CMK (cell line): Measurements from ENCODE around the gene NEAT1.

Experiments
- DNase-seq: peaks from one replicate; pipeline ENCODE4 v3.0.0-alpha.2; 2010; ENCODE audit warnings: low read depth

The NEAT1 gene

GRCh38 chr11:65482306-65482850 lies 59.8 kb downstream of the NEAT1 start:
- DNase-seq, result no peak

- DNase-seq, result no peak
These were observed 63.3 kb downstream of the NEAT1 start for GRCh38 chr11:65485920-65486219.

- DNase-seq, result no peak
These were observed 64.2 kb downstream of the NEAT1 start for GRCh38 chr11:65486570-65487466.

GRCh38 chr11:65487467-65488272 lies 65.1 kb downstream of the NEAT1 start:
- DNase-seq, result no peak

- no peak for DNase-seq
These were observed 65.9 kb downstream of the NEAT1 start for GRCh38 chr11:65488273-65489034.

- DNase-seq, result no peak
These were observed 66.6 kb downstream of the NEAT1 start for GRCh38 chr11:65489035-65489705.

GRCh38 chr11:65489706-65490320 lies 67.2 kb downstream of the NEAT1 start:
- no peak for DNase-seq

- DNase-seq, result no peak
These were observed 68.5 kb downstream of the NEAT1 start for GRCh38 chr11:65491163-65491465.

GRCh38 chr11:65491614-65492386 lies 69.2 kb downstream of the NEAT1 start:
- DNase-seq, result no peak

GRCh38 chr11:65492387-65492636 lies 69.7 kb downstream of the NEAT1 start:
- no peak for DNase-seq

- DNase-seq, result no peak
These were observed 70.2 kb downstream of the NEAT1 start for GRCh38 chr11:65492637-65493366.

GRCh38 chr11:65493367-65494176 lies 71.0 kb downstream of the NEAT1 start:
- DNase-seq, result no peak
